GM23338 (cell line): ENCODE results near the gene APBB1. TPM values are rescaled to one million over a fixed set of nuclear protein-coding genes. Genes with fewer than 3 reads are reported as not detected.

ENCODE experiments used
- ATAC-seq: fragments of 200-7000 bp; cut with Tn5 transposase; 3 replicates; pipeline ENCODE4 v1.9.1; 2020
- DNase-seq: peaks from one replicate; pipeline ENCODE4 v3.0.0-alpha.2; 2015; ENCODE audit warnings: low spot score
- H2AFZ ChIP-seq: fragments of 200-600 bp; sonication (generic); 2 replicates; pipeline ENCODE4 v1.8.0; 2016; ENCODE audit warnings: antibody characterized with exemption, mild to moderate bottlenecking, moderate library complexity
- H3F3A ChIP-seq: fragments of 200-600 bp; sonication (generic); replicated peaks from 2 replicates; pipeline ENCODE4 v1.8.0; 2017; ENCODE audit warnings: antibody characterized with exemption, mixed run types, low read depth
- H3K27ac ChIP-seq: fragments of 200-600 bp; sonication (generic); 2 replicates; pipeline ENCODE4 v1.6.1; 2016; ENCODE audit warnings: low read depth
- H3K27me3 ChIP-seq: fragments of 200-600 bp; sonication (generic); 2 replicates; pipeline ENCODE4 v1.8.0; 2016; ENCODE audit warnings: mild to moderate bottlenecking, mixed run types, moderate library complexity; ENCODE audit not compliant: insufficient read depth
- H3K36me3 ChIP-seq: fragments of 200-600 bp; sonication (generic); 2 replicates; pipeline ENCODE4 v1.8.0; 2016; ENCODE audit warnings: mild to moderate bottlenecking; ENCODE audit not compliant: insufficient read depth
- H3K4me1 ChIP-seq: fragments of 200-600 bp; sonication (generic); 2 replicates; pipeline ENCODE4 v1.8.0; 2016; ENCODE audit warnings: mild to moderate bottlenecking, moderate library complexity; ENCODE audit not compliant: insufficient read depth
- H3K4me2 ChIP-seq: fragments of 200-600 bp; sonication (generic); 2 replicates; pipeline ENCODE4 v1.7.1; 2017; ENCODE audit warnings: mixed run types
- H3K4me3 ChIP-seq: fragments of 200-600 bp; sonication (generic); 2 replicates; pipeline ENCODE4 v1.6.1; 2016; ENCODE audit warnings: mixed run types
- H3K79me2 ChIP-seq: fragments of 200-600 bp; sonication (generic); replicated peaks from 2 replicates; pipeline ENCODE4 v1.8.0; 2017; ENCODE audit warnings: mild to moderate bottlenecking; ENCODE audit not compliant: insufficient read depth
- H3K9me2 ChIP-seq: fragments of 200-600 bp; sonication (generic); 2 replicates; pipeline ENCODE4 v1.8.0; 2017; ENCODE audit not compliant: insufficient read depth
- H4K20me1 ChIP-seq: fragments of 200-600 bp; sonication (generic); replicated peaks from 2 replicates; pipeline ENCODE4 v1.8.0; 2017; ENCODE audit warnings: mild to moderate bottlenecking; ENCODE audit not compliant: insufficient read depth
- H3K27ac Mint-ChIP-seq: 2 replicates; pipeline ENCODE4 v1.8.0; 2020; ENCODE audit warnings: inconsistent platforms, mild to moderate bottlenecking, moderate library complexity, mixed read lengths
- H3K27me3 Mint-ChIP-seq: 3 replicates; pipeline ENCODE4 v1.8.0; 2022; ENCODE audit warnings: low read depth, mild to moderate bottlenecking, moderate library complexity, mixed read lengths, inconsistent platforms; ENCODE audit not compliant: insufficient read depth, poor library complexity
- H3K36me3 Mint-ChIP-seq: 3 replicates; pipeline ENCODE4 v1.8.0; 2021; ENCODE audit warnings: low read depth, mild to moderate bottlenecking, inconsistent platforms, moderate library complexity, mixed read lengths
- H3K4me1 Mint-ChIP-seq: 3 replicates; pipeline ENCODE4 v1.8.0; 2020; ENCODE audit warnings: mild to moderate bottlenecking, inconsistent platforms, mixed read lengths
- H3K4me3 Mint-ChIP-seq: 3 replicates; pipeline ENCODE4 v1.8.0; 2021; ENCODE audit warnings: moderate library complexity, mild to moderate bottlenecking, inconsistent platforms, mixed read lengths
- H3K9me3 Mint-ChIP-seq: 3 replicates; pipeline ENCODE4 v1.8.0; 2020; ENCODE audit warnings: moderate library complexity, mild to moderate bottlenecking, inconsistent platforms, mixed read lengths
- CREB1 ChIP-seq: fragments of 250-450 bp; sonication (Bioruptor Pico); IDR thresholded peaks from 2 replicates; pipeline ENCODE4 v1.5.0; 2020; ENCODE audit warnings: low read depth, mild to moderate bottlenecking, moderate library complexity
- CTCF ChIP-seq, 2 experiments: fragments of 200-600 bp in 1 of 2; sonication (generic) in 1 of 2; conservative IDR thresholded peaks; 2 replicates each; pipeline versions ENCODE4 v1.5.1 to v1.6.1; 2016 to 2017; ENCODE audit warnings: antibody characterized with exemption in 2 of 2, low read depth in 2 of 2, mild to moderate bottlenecking in 2 of 2, moderate library complexity in 1 of 2
- EZH2 ChIP-seq: fragments of 200-600 bp; sonication (generic); IDR thresholded peaks from one replicate; pipeline ENCODE4 v1.8.0; 2017; ENCODE audit warnings: antibody characterized with exemption, mild to moderate bottlenecking, low read depth; ENCODE audit not compliant: unreplicated experiment
- EZH2phosphoT487 ChIP-seq: fragments of 200-600 bp; sonication (generic); IDR thresholded peaks from one replicate; pipeline ENCODE4 v1.8.1; 2018; ENCODE audit warnings: antibody characterized with exemption; ENCODE audit not compliant: unreplicated experiment
- JUNB ChIP-seq: IDR thresholded peaks from one replicate; pipeline ENCODE4 v1.6.1; 2016; ENCODE audit warnings: antibody characterized with exemption; ENCODE audit not compliant: unreplicated experiment
- NANOG ChIP-seq: IDR thresholded peaks from 2 replicates; pipeline ENCODE4 v1.6.1; 2016; ENCODE audit warnings: antibody characterized with exemption, borderline replicate concordance
- POLR2AphosphoS5 ChIP-seq: IDR thresholded peaks from 2 replicates; pipeline ENCODE4 v1.6.1; 2016; ENCODE audit warnings: antibody characterized with exemption, low read depth
- REST ChIP-seq: IDR thresholded peaks from one replicate; pipeline ENCODE4 v1.6.1; 2018; ENCODE audit warnings: antibody characterized with exemption; ENCODE audit not compliant: unreplicated experiment
- STAT1 ChIP-seq: IDR thresholded peaks from one replicate; pipeline ENCODE4 v1.6.1; 2016; ENCODE audit warnings: antibody characterized with exemption; ENCODE audit not compliant: unreplicated experiment
- ZNF114 ChIP-seq: fragments of 250-450 bp; sonication (Bioruptor Pico); IDR thresholded peaks from 2 replicates; pipeline ENCODE4 v1.5.0; 2020; ENCODE audit warnings: mild to moderate bottlenecking, moderate library complexity
- ZNF331 ChIP-seq: fragments of 250-450 bp; sonication (Bioruptor Pico); IDR thresholded peaks from 2 replicates; pipeline ENCODE4 v1.5.0; 2020; ENCODE audit warnings: low read depth, mild to moderate bottlenecking, moderate library complexity
- polyA plus RNA-seq: library from polyadenylated mRNA; unstranded; fragments of >200 nt; fragmentation: Nextera tagmentation; extraction: Ambion mirVana; gene quantifications from 2 replicates; pipeline ENCODE4 v1.2.1, GENCODE V29; 2016
- total RNA-seq: library from RNA; depleted of rRNA; stranded (reverse); fragments of >200 nt; shearing (Covaris generic); gene quantifications from 2 replicates; pipeline ENCODE4 v1.2.3, GENCODE V29; 2014

The APBB1 gene
- total and polyA plus RNA-seq, 2 experiments from 2014 or later, result 10.6 to 24.7 TPM

- no peak for TF ChIP-seq REST
- TF ChIP-seq EZH2phosphoT487, result no peak
- TF ChIP-seq CREB1 (CRISPR knock-in tag), result no peak
- TF ChIP-seq NANOG, result no peak
- no peak for TF ChIP-seq EZH2
- no peak for TF ChIP-seq ZNF331 (CRISPR knock-in tag)
- TF ChIP-seq STAT1, result no peak
- no peak for TF ChIP-seq CTCF (conservative IDR thresholded peaks at IDR 0.05; ENCODE audit: low read depth in 2 of 2)
- TF ChIP-seq ZNF114 (CRISPR knock-in tag), result no peak
- TF ChIP-seq POLR2AphosphoS5, result no peak
Measured at GRCh38 chr11:6455070-6455469, 36.2 kb upstream of the APBB1 start (continued).

GRCh38 chr11:6453152-6453551 lies 34.3 kb upstream of the APBB1 start:
- Mint-ChIP-seq H3K27me3 (no peaks in the 10 kb centered on the region), H3K4me3 (no peak overlapping the region), H3K27ac (no peak overlapping the region), H3K9me3 (no peaks in the 10 kb centered on the region), H3K36me3 (no peaks in the 10 kb centered on the region), H3K4me1 (no peaks in the 10 kb centered on the region)
- 0 out of 2 replicates have a peak, but pooled peaks cover 3% of the 10 kb centered on the region for H3K36me3 ChIP-seq
- no peaks in the 10 kb centered on the region for H3K79me2 ChIP-seq
- H2AFZ ChIP-seq, result no peak overlapping the region
- H3K4me1 ChIP-seq, result no peaks in the 10 kb centered on the region
- H3K27me3 ChIP-seq, result no peaks in the 10 kb centered on the region
- no peaks in the 10 kb centered on the region for H4K20me1 ChIP-seq
- H3F3A ChIP-seq, result no peaks in the 10 kb centered on the region
- no peaks in the 10 kb centered on the region for H3K9me2 ChIP-seq
- no peak for DNase-seq
- no peak overlapping the region for H3K27ac ChIP-seq
- H3K4me2 ChIP-seq, result no peak overlapping the region
- no peak for ATAC-seq
- H3K4me3 ChIP-seq, result no peak overlapping the region
- TF ChIP-seq JUNB (no peak), ZNF114 (CRISPR knock-in tag) (no peak), REST (no peak)
